NOMO-1 treated with DMSO at 0.1 percent for 48 hours (cell line): ENCODE data around the gene PCNX1.

ENCODE experiments used
- DNase-seq: peaks from one replicate; lab custom pipeline; 2025; ENCODE audit not compliant: unreplicated experiment; lab: John Stamatoyannopoulos, UW

PCNX1 gene

DNA sequence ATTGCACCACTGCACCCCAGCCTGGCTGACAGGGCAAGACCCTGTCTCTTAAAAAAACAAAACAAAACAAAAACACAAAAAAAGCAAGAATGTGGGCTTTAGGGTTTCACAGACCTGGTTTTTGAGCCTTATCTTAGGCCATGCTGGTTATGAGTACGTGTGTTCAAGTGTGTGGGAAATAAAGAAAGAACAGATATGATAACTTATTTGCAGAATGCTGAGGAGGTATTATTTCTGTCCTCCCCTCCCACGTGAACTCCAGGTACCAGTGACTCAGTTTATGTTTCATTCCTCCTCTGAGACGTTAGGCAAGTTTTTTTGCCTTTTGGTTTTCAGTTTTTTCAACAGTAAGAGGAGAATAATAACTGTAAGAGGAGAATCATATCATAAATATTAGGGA lies 49.3 kb downstream of the PCNX1 start:
- no peak for DNase-seq

DNA sequence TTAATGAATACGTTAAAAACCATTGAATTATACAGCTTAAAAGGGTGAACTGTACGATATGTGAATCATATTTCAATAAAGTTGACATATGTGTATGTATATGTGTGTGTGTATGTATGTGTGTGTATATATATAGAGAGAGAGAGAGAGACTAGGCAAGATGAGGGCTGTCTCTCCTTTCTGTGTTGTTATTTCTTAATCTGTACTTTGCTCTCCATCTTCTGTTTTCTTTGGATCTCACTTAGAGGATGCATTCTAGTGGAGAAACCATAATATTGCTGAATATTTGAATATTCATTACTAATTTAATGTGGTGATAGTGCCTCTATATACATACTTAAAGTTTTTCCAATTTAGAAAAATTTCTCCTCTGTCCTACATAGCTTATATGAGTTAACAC lies 50.5 kb downstream of the PCNX1 start:
- DNase-seq = no peak

DNA sequence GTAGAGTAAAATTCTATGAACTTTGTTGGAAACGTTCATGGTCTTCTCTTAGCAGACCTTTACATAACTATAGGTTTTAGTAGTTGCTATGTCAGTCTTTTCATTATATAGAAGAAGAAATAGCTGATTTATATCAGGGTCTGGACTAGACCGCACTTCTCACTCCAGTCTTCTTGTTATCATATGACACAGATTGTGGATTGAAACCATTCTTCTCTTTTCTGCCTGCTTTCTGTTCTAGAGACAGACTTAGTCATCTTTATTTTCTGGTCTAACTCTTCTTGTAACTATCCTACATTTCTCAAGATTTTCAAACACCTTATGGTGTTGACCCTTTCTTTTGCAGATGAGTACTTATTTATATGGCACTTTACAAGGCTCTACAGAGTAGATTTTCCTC lies 55.7 kb downstream of the PCNX1 start:
- DNase-seq = no peak

DNA sequence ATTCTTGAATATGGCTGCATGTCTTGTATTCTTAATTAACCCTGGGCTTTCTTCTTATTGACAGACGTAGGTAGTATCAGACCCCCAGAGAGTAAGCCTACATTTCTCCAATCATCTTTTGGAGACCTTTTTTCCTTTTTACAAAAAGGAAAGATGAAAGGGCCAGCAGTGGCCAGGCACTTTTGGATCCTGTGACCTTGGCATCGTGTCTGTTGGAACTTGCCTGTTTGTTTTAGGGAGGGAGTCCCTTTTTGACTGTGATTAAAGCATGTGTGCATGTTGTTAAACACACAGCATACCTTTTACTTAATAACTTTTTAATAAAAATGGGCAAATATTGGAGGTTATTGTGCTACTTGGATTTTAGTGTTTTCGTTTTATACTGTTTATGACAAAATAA lies 57.2 kb downstream of the PCNX1 start:
- DNase-seq = no peak

DNA sequence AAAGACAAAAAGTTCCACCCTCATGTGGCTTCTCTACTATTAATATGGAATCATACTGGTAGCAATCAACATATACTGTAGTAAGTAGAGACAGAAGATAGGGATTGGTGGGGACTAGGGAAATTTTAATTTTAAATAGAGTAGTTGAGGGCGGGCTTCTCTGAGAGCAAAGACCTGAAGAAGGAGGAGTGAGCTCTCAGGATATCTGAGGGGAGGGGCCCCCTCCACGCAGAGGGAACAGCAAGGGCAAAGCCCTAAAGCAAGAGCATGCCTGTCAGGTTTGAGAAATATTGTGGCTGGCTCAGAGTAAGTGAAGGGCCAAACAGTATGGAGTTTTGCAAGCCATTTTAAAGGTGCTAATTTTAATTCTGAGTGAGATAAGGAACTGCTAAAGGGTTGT lies 64.3 kb downstream of the PCNX1 start:
- DNase-seq = no peak

DNA sequence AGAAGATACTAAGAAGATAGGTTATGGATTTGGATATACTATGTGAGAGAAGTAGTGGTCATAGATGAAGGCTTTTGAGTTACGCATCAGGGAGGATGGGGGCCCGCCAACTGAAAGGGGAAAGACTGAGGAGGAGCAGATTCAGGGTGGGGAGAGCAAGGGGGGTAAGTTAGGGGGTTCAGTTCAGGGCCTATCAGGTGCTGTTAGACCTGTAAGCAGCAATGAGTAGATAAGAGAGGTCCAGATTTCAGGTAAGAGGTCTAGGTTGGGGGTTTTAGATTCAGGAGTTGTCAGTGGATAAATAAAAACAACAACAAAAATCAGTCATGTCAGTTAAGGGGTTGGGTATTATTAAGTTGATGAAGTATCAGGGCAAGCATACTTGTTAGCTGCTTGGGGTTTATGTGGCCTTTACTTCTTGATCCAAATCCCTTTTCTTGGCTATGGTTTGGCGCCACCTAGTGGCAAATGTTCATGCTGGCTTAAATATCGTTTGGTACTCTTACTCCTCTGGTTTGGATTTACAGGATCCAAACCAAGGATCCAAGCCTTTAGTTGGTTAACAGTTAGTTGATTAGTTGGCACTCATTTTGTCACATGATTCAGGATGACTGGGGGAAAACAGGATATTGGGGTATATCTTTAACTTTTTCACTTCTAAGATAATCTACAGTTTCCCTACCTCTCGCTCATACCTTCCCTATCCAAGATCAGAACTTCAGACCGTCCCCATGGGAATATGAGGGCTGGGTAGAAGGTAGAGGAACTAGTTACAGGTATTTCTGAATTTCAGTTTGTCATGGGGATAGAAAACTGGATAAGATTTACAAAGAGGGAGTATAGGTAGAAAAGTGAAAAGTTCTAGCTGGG lies 65.1 kb downstream of the PCNX1 start:
- peak; percentile 71 for DNase-seq

DNA sequence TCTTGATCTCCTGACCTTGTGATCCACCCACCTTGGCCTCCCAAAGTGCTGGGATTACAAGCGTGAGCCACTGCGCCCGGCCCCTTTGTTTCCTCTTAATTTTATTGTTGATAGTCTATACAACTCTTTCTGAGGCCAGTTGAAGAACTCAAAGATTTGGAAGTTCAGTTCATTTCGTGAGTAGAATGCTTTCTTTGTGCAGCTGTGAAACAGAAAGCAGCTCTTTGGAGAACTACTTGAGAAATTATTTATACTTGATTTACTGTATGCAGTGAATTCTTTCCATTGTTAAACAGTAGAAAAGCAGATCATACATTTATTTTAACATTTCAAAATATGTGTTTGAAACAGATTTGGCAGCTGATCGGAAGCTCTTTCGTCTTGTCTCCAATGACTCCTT lies 69.3 kb downstream of the PCNX1 start:
- DNase-seq = no peak

DNA sequence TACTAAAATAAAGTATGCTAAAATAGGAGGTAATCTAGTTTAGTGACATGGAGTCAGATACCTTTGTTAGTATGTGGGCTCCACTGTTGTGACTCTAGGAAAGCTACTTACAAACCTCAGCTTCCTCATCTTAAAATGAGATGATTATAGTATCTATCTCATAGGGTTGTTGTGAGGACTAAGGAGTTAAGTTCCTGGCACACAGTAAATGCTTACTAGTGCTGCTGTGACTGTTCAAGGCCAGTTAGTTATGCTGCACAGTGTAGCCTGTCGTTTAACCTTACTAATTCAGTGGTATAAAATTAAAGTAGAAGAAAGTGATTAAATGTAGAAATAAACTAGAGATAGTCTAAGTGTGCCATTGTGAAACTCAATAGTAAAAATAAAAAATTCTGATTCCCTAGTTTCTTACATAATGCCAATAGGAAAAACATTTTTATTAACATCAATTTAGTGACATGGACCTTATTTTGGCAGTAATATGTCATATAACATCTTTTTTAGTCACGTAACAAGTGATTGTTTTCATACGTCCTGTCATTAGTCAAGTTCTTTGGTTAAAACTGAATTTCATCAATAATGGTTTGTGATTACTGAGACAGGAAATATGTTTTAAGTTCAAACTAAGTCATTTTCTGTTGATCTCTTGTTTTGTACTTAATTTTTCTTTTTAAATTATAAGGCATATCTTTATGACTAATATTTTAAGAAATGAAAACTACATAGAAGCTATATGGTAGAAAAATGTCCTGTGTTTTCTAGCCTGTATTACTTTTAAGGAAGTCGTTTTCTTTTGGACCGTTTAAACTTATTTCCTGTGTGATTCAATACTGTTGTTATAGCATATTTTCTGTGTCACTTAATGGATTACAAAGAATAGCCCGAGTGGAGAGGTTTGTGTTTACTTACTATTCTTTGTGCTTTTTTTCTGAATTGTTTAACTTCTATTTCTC lies 74.0 kb downstream of the PCNX1 start:
- peak; percentile 78 for DNase-seq

DNA sequence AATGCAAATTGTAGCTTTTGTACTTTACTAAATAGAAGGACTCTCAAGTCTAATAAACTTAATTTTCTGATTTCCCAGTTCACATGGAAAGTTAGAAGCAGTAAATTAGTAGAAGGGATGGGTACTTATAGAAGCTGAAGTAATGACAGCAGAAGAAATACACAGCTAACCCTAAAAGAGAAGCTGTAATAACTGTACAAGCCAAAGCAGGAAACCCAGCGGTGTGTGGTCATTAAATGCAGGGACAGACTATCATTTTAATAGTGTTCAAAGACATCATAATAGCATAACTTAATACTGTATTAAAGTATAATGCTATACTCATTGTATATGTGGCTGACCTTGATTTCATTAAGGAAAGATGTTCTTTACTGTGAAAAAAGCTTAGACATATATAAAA lies 74.9 kb downstream of the PCNX1 start:
- peak; percentile 52 for DNase-seq

DNA sequence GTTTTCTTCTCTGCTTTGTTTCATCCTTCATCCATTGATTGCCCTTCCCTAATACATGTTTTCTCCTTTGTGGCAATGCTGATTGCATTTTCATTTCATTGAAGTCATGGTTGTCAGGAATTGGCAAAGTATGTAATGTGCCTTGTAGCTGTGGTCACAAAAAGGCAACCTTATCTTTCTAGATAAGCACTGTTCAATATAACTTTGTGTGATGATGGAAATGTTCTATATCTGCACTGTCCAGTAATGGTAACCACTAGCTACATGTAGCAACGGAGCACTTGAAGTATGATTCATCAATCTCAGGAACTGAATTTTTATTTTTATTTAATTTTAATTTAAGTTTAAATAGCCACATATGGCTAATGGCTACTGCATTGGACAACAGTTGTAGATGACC lies 79.8 kb downstream of the PCNX1 start:
- DNase-seq = no peak

DNA sequence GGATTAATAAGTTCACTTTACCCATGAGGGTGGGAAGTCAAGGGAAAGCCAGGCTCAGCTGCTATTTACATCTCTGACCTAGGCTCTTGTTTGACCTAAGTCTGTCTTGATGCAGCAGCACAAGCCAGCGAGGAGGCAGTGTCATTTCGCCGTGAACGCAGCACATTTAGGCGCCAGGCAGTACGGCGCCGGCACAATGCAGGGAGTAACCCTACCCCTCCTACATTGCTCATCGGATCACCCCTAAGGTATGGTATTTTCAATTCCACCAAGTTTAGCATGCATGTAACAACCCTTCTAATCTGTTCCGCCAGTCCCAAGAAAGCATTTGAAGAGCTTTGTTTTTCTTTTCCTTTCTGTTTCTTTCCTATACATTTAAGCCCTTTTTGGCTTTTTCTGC lies 81.2 kb downstream of the PCNX1 start:
- DNase-seq = no peak

DNA sequence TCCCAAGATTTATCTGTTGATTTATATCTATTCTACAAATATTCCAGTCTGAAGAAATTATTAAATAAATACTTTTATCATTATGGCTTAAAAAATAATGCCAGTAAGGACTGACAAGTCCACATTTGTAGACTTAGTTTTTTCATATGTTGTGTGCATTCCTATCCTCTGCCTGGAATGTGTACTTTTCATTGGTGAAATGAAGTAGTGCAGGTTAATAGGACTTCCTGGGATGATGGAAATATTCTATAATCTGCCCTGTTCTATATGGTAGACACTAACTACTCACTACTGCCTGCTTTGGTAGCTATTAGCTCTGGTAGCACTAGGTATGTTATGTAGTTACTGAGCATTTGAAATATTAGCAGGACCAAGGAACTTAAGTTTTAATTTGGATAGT lies 86.7 kb downstream of the PCNX1 start:
- no peak for DNase-seq

DNA sequence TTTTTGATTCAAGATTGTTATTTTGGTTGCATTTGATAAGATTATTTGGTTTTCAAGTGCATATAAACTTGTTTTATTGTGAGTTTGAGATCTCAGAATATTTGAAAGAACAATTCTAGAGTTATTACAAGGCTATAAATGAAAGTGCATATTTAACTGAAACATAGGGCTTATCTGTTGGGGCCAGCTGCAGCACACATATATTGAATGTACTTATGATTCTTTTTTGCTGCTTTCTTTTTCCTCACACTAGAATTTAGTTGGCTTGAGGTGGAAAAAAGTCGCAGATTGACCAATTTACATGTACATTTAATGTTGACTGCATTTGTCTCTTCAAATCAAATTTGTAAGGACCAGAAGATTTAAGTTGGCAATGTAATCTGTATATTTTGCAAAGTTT lies 88.0 kb downstream of the PCNX1 start:
- DNase-seq = no peak

DNA sequence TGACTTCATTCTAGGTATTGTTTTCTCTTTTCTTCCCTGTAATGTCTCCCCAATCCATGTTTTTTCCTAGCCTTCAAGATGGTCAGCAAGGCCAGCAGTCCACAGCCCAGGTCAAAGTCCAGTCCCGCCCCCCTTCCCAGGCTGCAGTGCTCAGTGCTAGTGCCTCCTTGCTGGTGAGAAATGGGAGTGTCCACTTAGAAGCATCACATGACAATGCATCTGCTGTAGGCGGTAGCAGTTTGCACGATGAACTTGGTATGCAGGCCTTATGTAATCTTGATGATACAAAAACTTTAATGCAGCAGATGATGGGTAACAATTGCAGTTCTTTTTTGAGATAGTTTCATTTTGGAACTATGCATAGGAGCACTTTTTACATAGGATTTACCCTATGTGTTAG lies 88.4 kb downstream of the PCNX1 start:
- no peak for DNase-seq

DNA sequence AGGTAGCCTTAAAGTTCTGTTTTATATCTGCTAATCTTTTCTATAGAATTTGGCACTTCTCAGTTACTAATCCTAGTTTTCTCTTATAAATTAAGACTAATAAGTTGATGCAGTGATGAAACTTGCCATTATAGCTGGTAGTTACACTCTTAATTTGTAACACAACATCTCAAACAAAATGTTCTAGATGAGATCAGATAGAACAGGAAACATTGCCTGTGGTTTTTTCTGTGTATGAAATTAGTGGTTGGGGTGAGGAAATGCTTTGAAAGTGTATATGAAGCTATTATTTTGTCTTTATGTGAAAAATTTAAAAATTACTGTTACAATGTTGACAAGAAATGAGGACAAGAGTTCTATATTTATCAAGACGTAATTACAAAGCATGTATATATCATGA lies 91.9 kb downstream of the PCNX1 start:
- DNase-seq = peak; percentile 49

DNA sequence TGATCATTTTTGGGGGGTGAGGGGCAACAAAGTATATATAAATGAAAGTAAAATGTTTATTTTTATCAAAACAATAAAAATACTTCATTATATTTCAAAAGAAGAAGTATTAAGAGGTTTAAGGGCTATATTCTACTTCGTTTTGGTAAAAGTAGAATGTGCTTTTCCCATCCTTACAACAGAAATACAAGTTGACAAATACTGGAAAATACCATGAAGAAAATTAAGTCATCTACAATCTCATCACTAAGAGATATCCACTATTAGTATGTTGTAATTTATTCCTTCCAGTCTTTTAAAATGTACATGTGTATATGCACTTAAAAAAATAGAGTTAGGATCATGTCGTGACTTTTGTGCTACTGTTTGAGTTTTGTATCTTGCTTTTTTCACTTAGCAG lies 92.8 kb downstream of the PCNX1 start:
- no peak for DNase-seq

DNA sequence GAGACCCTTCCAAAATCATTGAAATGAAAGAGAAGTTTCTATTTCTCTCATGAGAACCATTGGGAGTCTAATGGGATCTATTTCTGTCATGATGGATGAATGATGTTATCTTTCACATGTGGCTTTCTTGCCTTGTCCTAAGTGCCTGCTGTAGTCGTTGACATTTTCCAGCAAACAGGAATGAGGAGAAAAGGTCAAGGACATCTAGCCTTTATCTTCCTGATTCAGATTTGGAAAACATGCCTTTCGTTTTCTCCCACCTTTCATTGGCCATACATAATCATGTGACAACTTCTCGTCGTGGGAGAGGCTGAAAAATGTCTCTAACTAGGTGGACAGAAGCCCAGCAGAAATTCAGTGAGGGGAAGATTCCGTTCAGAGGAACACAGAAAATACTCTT lies 94.5 kb downstream of the PCNX1 start:
- no peak for DNase-seq

DNA sequence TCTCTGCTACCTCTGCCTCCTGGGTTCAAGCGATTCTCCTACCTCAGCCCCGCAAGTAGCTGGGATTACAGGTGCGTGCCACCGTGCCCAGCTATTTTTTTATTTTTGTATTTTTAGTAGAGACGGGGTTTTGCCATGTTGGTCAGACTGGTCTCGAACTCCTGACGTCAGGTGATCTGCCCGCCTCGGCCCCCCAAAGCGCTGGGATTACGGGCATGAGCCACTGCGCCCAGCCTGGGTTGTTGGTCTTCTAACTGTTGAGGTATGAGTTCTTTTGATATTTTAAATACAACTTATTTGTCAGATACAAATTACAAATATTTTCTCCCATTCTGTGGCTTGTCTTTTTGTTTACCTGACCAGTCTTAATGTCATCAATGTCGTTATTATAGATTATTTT lies 95.9 kb downstream of the PCNX1 start:
- DNase-seq = no peak

DNA sequence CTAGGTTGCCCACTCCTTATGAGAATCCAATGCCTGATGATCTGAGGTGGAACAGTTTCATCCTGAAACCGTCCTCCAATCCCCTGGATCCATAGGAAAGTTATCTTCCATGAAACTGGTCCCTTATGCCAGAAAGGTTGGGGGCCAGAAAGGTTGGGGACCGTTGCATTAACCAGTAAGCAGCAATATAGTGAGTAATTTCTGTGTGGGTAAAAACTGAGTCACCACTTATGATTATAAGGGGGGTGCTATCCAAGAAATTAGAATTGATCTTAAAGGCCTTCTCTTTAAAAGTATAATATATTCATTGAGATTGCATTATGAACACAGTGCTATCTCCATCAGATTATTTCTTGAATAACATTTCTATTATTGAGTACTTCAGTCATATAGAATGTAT lies 97.2 kb downstream of the PCNX1 start:
- DNase-seq = no peak

DNA sequence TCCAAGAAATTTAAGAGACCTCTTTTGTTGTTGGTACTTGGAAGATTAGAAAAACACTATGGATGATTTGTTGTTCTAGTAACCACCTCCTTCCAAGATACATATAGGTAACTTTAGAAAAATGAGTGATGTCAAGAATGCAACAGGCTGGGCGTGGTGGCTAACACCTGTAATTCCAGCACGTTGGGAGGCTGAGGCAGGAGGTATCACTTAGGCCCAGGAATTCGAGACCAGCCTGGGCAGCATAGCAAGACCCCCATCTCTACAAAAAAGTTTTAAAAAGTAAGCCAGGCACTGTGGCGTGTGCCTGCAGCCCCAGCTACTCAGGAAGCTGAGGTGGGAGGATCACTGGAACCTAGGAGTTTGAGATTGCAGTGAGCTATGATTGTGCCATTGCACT lies 97.8 kb downstream of the PCNX1 start:
- DNase-seq = no peak

DNA sequence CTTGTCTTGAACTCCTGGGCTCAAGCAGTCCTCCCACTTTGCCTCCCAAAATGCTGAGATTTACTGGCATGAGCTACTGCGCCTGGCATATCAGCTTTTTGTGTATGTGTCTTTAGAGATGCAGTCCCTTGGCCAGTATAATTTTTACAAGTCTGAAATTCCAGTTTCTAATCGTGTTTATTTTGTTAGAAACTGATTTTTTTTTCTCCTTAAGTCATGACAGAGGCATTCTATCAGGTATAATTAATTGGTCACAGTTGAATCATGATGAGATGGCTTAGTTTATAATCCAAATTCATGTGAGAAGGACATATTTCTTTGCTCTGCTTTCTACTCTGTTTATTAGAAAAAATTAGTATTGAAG lies 98.9 kb downstream of the PCNX1 start:
- DNase-seq = no peak

DNA sequence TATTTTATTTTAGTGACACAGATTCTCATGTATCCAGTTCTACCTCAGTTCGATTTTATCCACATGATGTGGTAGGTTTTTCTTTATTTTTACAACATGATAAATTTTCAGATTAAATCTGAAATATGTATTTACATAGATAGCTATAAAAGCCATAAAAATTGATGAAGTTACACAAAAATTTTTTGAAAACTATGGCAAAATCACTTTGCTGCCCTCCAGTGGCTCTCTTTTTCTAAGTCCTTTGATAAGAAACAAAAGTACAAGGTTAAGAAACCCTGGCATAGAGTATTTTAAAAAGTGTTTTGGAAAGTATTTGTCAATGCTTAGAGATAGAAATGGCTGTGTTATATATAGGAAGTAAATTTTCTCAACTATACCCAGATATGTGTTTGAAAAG lies 104.2 kb downstream of the PCNX1 start:
- DNase-seq = no peak
